H1 (cell line): ENCODE results near the gene CCDC178. TPM values are rescaled to one million over a fixed set of nuclear protein-coding genes. Genes with fewer than 3 reads are reported as not detected.
"Not testable (repeated sequence)": the region's sequence is repeated elsewhere in the genome, so short reads cannot be mapped to it uniquely, and the experiment has no call there.

Experiments used
- CTCF ChIA-PET: fragments of 300-600 bp; sonication (Branson Sonifier 250); formaldehyde crosslinking; loops from one replicate; lab custom pipeline; 2021; ENCODE audit not compliant: partially characterized antibody; lab: Charles Lee
- POLR2A ChIA-PET: fragments of 300-600 bp; sonication (Branson Sonifier 250); formaldehyde crosslinking; loops from one replicate; lab custom pipeline; 2021; ENCODE audit warnings: inconsistent platforms; ENCODE audit not compliant: partially characterized antibody; lab: Charles Lee
- DNase-seq, 2 experiments: peaks; one replicate each; pipeline versions ENCODE4 v3.0.0 to v3.0.0-alpha.2; 2010 to 2022; ENCODE audit warnings: low spot score in 2 of 2, low read depth in 1 of 2, mixed read lengths in 1 of 2
- FAIRE-seq: peaks from 2 replicates; lab custom pipeline; 2011; peaks lifted over from hg19 to GRCh38; lab: Jason Lieb, UNC
- H2AFZ ChIP-seq: 2 replicates; pipeline ENCODE4 v1.8.1; 2012; ENCODE audit warnings: low read length, inconsistent platforms
- H2AK5ac ChIP-seq: 2 replicates; pipeline ENCODE4 v1.6.1; 2013; ENCODE audit warnings: low read depth, low read length
- H2BK120ac ChIP-seq: replicated peaks from 2 replicates; pipeline ENCODE3; 2013; ENCODE audit warnings: low read depth, low read length, inconsistent platforms
- H2BK12ac ChIP-seq: 2 replicates; pipeline ENCODE4 v1.6.1; 2013; ENCODE audit warnings: low read depth, low read length
- H2BK15ac ChIP-seq: 2 replicates; pipeline ENCODE4 v1.6.1; 2013; ENCODE audit warnings: low read length
- H2BK20ac ChIP-seq: 2 replicates; pipeline ENCODE4 v1.6.1; 2013; ENCODE audit warnings: low read length
- H2BK5ac ChIP-seq: 2 replicates; pipeline ENCODE4 v1.6.1; 2013; ENCODE audit warnings: low read depth, low read length
- H3K14ac ChIP-seq: 2 replicates; pipeline ENCODE4 v1.6.1; 2013; ENCODE audit warnings: inconsistent platforms; ENCODE audit not compliant: insufficient read length
- H3K18ac ChIP-seq: 2 replicates; pipeline ENCODE4 v1.6.1; 2013; ENCODE audit warnings: low read length; ENCODE audit errors: extremely low read depth
- H3K23ac ChIP-seq: 2 replicates; pipeline ENCODE4 v1.6.1; 2013; ENCODE audit warnings: inconsistent platforms; ENCODE audit not compliant: insufficient read length
- H3K23me2 ChIP-seq: 2 replicates; pipeline ENCODE4 v1.6.1; 2013; ENCODE audit warnings: low read depth, low read length
- H3K27ac ChIP-seq: 2 replicates; pipeline ENCODE4 v1.6.1; 2011; ENCODE audit warnings: low read depth, low read length, inconsistent platforms
- H3K27me3 ChIP-seq, 4 experiments: replicated peaks in 1 of 4; 1 replicate in 1 of 4; 2 replicates in 3 of 4; pipeline versions ENCODE4 v1.6.1 to v1.8.1; 2011 to 2013; ENCODE audit warnings: low read length in 3 of 4, mild to moderate bottlenecking in 3 of 4, inconsistent platforms in 2 of 4, mixed read lengths in 2 of 4, moderate library complexity in 1 of 4; ENCODE audit not compliant: control insufficient read depth in 3 of 4, insufficient read depth in 3 of 4; ENCODE audit errors: extremely low read depth in 1 of 4
- H3K36me3 ChIP-seq, 4 experiments: 2 replicates each; pipeline versions ENCODE4 v1.6.1 to v1.8.1; 2011 to 2013; ENCODE audit warnings: mild to moderate bottlenecking in 4 of 4, low read length in 3 of 4, moderate library complexity in 2 of 4, control low read depth in 1 of 4, inconsistent platforms in 1 of 4; ENCODE audit not compliant: insufficient read depth in 4 of 4, control insufficient read depth in 2 of 4
- H3K4ac ChIP-seq: replicated peaks from 2 replicates; pipeline ENCODE3; 2013; ENCODE audit warnings: low read length, low read depth, mixed read lengths, inconsistent platforms; ENCODE audit not compliant: insufficient read length
- H3K4me1 ChIP-seq, 4 experiments: replicated peaks in 1 of 4; 1 replicate in 1 of 4; 2 replicates in 3 of 4; pipeline versions ENCODE4 v1.6.1 to v1.8.1; 2011 to 2013; ENCODE audit warnings: low read length in 3 of 4, inconsistent platforms in 2 of 4, mixed read lengths in 1 of 4; ENCODE audit not compliant: insufficient read depth in 4 of 4, control insufficient read depth in 3 of 4
- H3K4me2 ChIP-seq, 2 experiments: 2 replicates each; pipeline versions ENCODE4 v1.6.1 to v1.8.1; 2011 to 2013; ENCODE audit warnings: low read depth in 2 of 2, low read length in 2 of 2, control low read depth in 1 of 2, inconsistent platforms in 1 of 2, mild to moderate bottlenecking in 1 of 2; ENCODE audit not compliant: insufficient read depth in 1 of 2
- H3K4me3 ChIP-seq, 4 experiments: fragments of 200-600, 300-600 bp in 1 of 4; sonication (generic), shearing (Covaris generic), sonication (Bioruptor Twin) in 1 of 4; 2 replicates each; pipeline versions ENCODE4 v1.5.1 to v1.8.1; 2011 to 2016; ENCODE audit warnings: low read length in 4 of 4, low read depth in 3 of 4, control low read depth in 2 of 4, inconsistent platforms in 2 of 4, mild to moderate bottlenecking in 2 of 4, mixed read lengths in 1 of 4, moderate library complexity in 1 of 4; ENCODE audit not compliant: insufficient read depth in 2 of 4; ENCODE audit errors: extremely low read depth in 1 of 4
- H3K56ac ChIP-seq: replicated peaks from 2 replicates; pipeline ENCODE3; 2013; ENCODE audit warnings: low read depth, mild to moderate bottlenecking, mixed read lengths, low read length, inconsistent platforms; ENCODE audit not compliant: insufficient read length
- H3K79me1 ChIP-seq: 2 replicates; pipeline ENCODE4 v1.6.1; 2013; ENCODE audit warnings: low read depth, low read length, control low read depth
- H3K79me2 ChIP-seq, 2 experiments: 2 replicates each; pipeline versions ENCODE4 v1.6.1 to v1.8.1; 2012 to 2013; ENCODE audit warnings: low read length in 2 of 2, mild to moderate bottlenecking in 2 of 2, inconsistent platforms in 1 of 2; ENCODE audit not compliant: insufficient read depth in 2 of 2, control insufficient read depth in 1 of 2
- H3K9ac ChIP-seq, 4 experiments: replicated peaks in 1 of 4; 1 replicate in 1 of 4; 2 replicates in 3 of 4; pipeline versions ENCODE4 v1.6.1 to v1.8.1; 2011 to 2013; ENCODE audit warnings: low read depth in 3 of 4, low read length in 3 of 4, control low read depth in 2 of 4, mild to moderate bottlenecking in 2 of 4, moderate library complexity in 2 of 4, inconsistent platforms in 1 of 4; ENCODE audit errors: extremely low read depth in 1 of 4
- H3K9me3 ChIP-seq, 2 experiments: 2 replicates each; pipeline versions ENCODE4 v1.6.1 to v1.8.1; 2012 to 2013; ENCODE audit warnings: mild to moderate bottlenecking in 2 of 2, moderate library complexity in 2 of 2, control low read depth in 1 of 2, inconsistent platforms in 1 of 2, low read depth in 1 of 2, low read length in 1 of 2, mixed read lengths in 1 of 2; ENCODE audit not compliant: insufficient read depth in 2 of 2
- H4K20me1 ChIP-seq, 2 experiments: replicated peaks in 1 of 2; 2 replicates each; pipeline versions ENCODE3 to v1.8.1; 2011 to 2013; ENCODE audit warnings: inconsistent platforms in 2 of 2, low read length in 2 of 2, mild to moderate bottlenecking in 1 of 2; ENCODE audit not compliant: insufficient read depth in 2 of 2, control insufficient read depth in 1 of 2
- H4K5ac ChIP-seq: 2 replicates; pipeline ENCODE4 v1.6.1; 2013; ENCODE audit warnings: low read length, low read depth, mixed read lengths, inconsistent platforms; ENCODE audit not compliant: insufficient read length
- H4K8ac ChIP-seq: 2 replicates; pipeline ENCODE4 v1.8.0; 2013; ENCODE audit warnings: mild to moderate bottlenecking, moderate library complexity, low read length, inconsistent platforms; ENCODE audit not compliant: insufficient read depth; ENCODE audit errors: extremely low read depth
- H4K91ac ChIP-seq: replicated peaks from 2 replicates; pipeline ENCODE3; 2013; ENCODE audit warnings: low read length, mixed read lengths, inconsistent platforms; ENCODE audit not compliant: insufficient read length
- WGBS, 2 experiments: shearing (Covaris generic) in 1 of 2; methylation state at CpG; one replicate each; pipeline versions ENCODE4 v1.1.6 to v1.1.7; 2013 to 2015; ENCODE audit warnings: low lambda C conversion rate in 2 of 2, mixed read lengths in 2 of 2, inconsistent platforms in 1 of 2, low coverage in 1 of 2, missing lambda C conversion rate in 1 of 2; ENCODE audit not compliant: insufficient replicate concordance in 2 of 2, insufficient coverage in 1 of 2, insufficient read length in 1 of 2; ENCODE audit errors: extremely low coverage in 1 of 2, missing lambda C conversion rate in 1 of 2; 5-methylcytosine and 5-hydroxymethylcytosine counted together
- polyA plus RNA-seq, 7 experiments: library from polyadenylated mRNA; depleted of rRNA in 3 of 7; stranded (reverse) in 5 of 7; unstranded in 2 of 7; fragments of >200 nt in 5 of 7; fragments of 200-250 nt in 2 of 7; gene quantifications; 1 replicate in 5 of 7; 2 replicates in 1 of 7; 4 replicates in 1 of 7; pipeline versions ENCODE4 v1.2.1 to v1.2.3, GENCODE V29; 2011 to 2013; ENCODE audit warnings: missing spikeins in 2 of 7, mixed read lengths in 2 of 7
- total RNA-seq: library from RNA; stranded (reverse); fragmentation: NEBNext Ultra II Directional; extraction: Animal tissue kit (Norgen Biotek cat#: 25700); gene quantifications from 2 replicates; pipeline ENCODE4 v1.2.1, GENCODE V29; 2021

Gene CCDC178
- total and polyA plus RNA-seq, 2 of the 8 experiments (the other 6 are each of a cell fraction or from before 2014, with no cell fraction given): not detected

GRCh38 chr18:32952318-32952717, 488.2 kb downstream of the CCDC178 start:
- H3K4me1 ChIP-seq, H2BK20ac ChIP-seq, H4K91ac ChIP-seq, H3K23me2 ChIP-seq, H4K20me1 ChIP-seq, H3K27ac ChIP-seq, H3K36me3 ChIP-seq, H3K4me2 ChIP-seq, DNase-seq, H3K27me3 ChIP-seq, H3K79me1 ChIP-seq, CTCF ChIA-PET, H3K9ac ChIP-seq, H3K14ac ChIP-seq, H2BK15ac ChIP-seq, H3K4me3 ChIP-seq, FAIRE-seq, H3K18ac ChIP-seq, H4K8ac ChIP-seq, H2BK5ac ChIP-seq, POLR2A ChIA-PET, H4K5ac ChIP-seq, H3K23ac ChIP-seq, H2BK12ac ChIP-seq, H3K56ac ChIP-seq, H2AFZ ChIP-seq, H2AK5ac ChIP-seq, H3K79me2 ChIP-seq, H3K4ac ChIP-seq, H2BK120ac ChIP-seq: not testable (repeated sequence)
- H3K9me3 ChIP-seq: peaks cover 6 to 11% of the 10 kb centered on the region in 2 experiments; a peak in 3 of 4 replicates
- 100% methylated on average over 2 of the region's 2 CpGs; no CpG with 5 or more reads in 1 of the 2 experiments for WGBS, 2 experiments
